Ishikawa (cell line): ENCODE measurements around the gene NRM.
A peak's percentile ranks its signal among the peaks of the same experiment; 100 is the strongest.

Experiments
- CEBPB ChIP-seq: IDR thresholded peaks from 2 replicates; pipeline ENCODE4 v1.6.1; 2012
- CREB1 ChIP-seq: IDR thresholded peaks from 2 replicates; pipeline ENCODE4 v1.6.1; 2012; ENCODE audit warnings: low read depth
- EGR1 ChIP-seq: IDR thresholded peaks from 2 replicates; pipeline ENCODE4 v1.6.1; 2012
- EP300 ChIP-seq: IDR thresholded peaks from 2 replicates; pipeline ENCODE4 v1.6.1; 2012; ENCODE audit warnings: borderline replicate concordance
- FOXM1 ChIP-seq: IDR thresholded peaks from 2 replicates; pipeline ENCODE4 v1.6.1; 2012; ENCODE audit warnings: low read depth, borderline replicate concordance
- NFIC ChIP-seq: IDR thresholded peaks from 2 replicates; pipeline ENCODE4 v1.6.1; 2012
- RAD21 ChIP-seq: IDR thresholded peaks from 2 replicates; pipeline ENCODE4 v1.6.1; 2012; ENCODE audit warnings: low read depth
- TAF1 ChIP-seq: IDR thresholded peaks from 2 replicates; pipeline ENCODE4 v1.6.1; 2012; ENCODE audit warnings: low read depth, mild to moderate bottlenecking
- TCF12 ChIP-seq: IDR thresholded peaks from 2 replicates; pipeline ENCODE4 v1.6.1; 2012; ENCODE audit warnings: low read depth
- TEAD4 ChIP-seq: IDR thresholded peaks from 2 replicates; pipeline ENCODE4 v1.6.1; 2012
- USF1 ChIP-seq: IDR thresholded peaks from 2 replicates; pipeline ENCODE4 v1.6.1; 2012
- YY1 ChIP-seq: IDR thresholded peaks from 2 replicates; pipeline ENCODE4 v1.6.1; 2012; ENCODE audit warnings: low read depth
- ZBTB7A ChIP-seq: IDR thresholded peaks from 2 replicates; pipeline ENCODE4 v1.6.1; 2012; ENCODE audit warnings: low read depth
- TF ChIP-seq, protein P1 (sequence below): IDR thresholded peaks from 2 replicates; pipeline ENCODE4 v1.6.1; 2012; ENCODE audit warnings: low read depth, mild to moderate bottlenecking
- TF ChIP-seq, protein P2 (sequence below): IDR thresholded peaks from 2 replicates; pipeline ENCODE4 v1.6.1; 2012

NRM gene

GRCh38 chr6:30657454-30657853, 33.3 kb downstream of the NRM start:
- TF ChIP-seq CREB1: no peak
- no peak for TF ChIP-seq NFIC
- no peak for TF ChIP-seq ZBTB7A
- no peak for TF ChIP-seq FOXM1
- TF ChIP-seq TCF12: no peak
- no peak for TF ChIP-seq USF1

GRCh38 chr6:30656513-30656912, 34.3 kb downstream of the NRM start:
- TF ChIP-seq TCF12 (no peak), RAD21 (no peak)
- TF ChIP-seq, protein P1, sequence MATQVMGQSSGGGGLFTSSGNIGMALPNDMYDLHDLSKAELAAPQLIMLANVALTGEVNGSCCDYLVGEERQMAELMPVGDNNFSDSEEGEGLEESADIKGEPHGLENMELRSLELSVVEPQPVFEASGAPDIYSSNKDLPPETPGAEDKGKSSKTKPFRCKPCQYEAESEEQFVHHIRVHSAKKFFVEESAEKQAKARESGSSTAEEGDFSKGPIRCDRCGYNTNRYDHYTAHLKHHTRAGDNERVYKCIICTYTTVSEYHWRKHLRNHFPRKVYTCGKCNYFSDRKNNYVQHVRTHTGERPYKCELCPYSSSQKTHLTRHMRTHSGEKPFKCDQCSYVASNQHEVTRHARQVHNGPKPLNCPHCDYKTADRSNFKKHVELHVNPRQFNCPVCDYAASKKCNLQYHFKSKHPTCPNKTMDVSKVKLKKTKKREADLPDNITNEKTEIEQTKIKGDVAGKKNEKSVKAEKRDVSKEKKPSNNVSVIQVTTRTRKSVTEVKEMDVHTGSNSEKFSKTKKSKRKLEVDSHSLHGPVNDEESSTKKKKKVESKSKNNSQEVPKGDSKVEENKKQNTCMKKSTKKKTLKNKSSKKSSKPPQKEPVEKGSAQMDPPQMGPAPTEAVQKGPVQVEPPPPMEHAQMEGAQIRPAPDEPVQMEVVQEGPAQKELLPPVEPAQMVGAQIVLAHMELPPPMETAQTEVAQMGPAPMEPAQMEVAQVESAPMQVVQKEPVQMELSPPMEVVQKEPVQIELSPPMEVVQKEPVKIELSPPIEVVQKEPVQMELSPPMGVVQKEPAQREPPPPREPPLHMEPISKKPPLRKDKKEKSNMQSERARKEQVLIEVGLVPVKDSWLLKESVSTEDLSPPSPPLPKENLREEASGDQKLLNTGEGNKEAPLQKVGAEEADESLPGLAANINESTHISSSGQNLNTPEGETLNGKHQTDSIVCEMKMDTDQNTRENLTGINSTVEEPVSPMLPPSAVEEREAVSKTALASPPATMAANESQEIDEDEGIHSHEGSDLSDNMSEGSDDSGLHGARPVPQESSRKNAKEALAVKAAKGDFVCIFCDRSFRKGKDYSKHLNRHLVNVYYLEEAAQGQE: no peak

GRCh38 chr6:30655743-30656094, 35.1 kb downstream of the NRM start:
- no peak for TF ChIP-seq EGR1
- TF ChIP-seq CREB1: no peak
- no peak for TF ChIP-seq YY1
- TF ChIP-seq TAF1: no peak
- TF ChIP-seq, protein P1: no peak
- no peak for TF ChIP-seq TCF12
- TF ChIP-seq NFIC: no peak
- no peak for TF ChIP-seq TEAD4
- no peak for TF ChIP-seq FOXM1
- TF ChIP-seq RAD21: no peak

DNA sequence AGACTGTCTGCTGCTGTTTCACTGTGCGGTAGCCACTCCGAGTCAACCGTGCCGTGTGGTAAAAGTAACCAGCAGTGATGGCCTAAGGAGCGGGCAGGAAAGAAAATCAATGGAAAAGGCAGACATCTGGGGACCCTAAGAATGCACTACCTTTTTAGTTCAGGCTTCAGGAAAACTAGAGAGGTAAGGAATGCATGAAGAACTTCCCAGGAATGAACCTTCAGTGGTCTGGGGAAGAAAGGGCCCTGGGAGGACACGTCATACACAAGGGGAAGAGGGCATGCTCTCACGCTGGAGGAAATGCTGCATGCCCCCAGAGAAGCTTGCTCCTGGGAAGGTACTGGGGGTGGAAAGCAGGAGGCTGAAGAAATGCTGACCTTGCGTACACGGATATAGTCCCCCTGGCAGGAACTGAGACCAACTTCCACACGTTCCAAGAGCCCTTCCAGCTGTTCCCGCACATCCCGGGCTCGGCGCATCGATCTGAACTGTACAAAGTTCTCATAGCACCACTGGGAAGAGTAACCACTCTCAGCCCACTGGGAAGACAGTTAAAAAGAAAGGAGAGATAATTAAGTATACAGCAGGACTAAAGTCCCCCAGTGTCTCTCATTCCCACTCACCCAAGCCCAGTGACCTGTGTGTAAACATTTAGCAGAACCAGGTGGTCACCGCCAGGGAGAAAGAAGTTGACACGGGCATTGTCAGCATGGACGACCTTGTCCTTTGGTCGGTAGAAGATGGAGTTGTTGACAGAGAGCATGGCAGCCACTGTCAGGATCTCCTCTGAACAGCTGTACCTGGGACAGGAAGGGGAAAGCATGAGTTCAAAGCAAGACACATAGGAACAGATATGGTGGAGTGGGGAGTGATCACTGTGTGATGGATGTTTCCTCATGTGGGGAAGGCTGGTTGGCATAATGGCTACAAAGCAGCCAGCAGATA, 35.7 kb downstream of the NRM start:
- no peak for TF ChIP-seq EP300
- TF ChIP-seq, protein P2, sequence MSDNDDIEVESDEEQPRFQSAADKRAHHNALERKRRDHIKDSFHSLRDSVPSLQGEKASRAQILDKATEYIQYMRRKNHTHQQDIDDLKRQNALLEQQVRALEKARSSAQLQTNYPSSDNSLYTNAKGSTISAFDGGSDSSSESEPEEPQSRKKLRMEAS: no peak
- TF ChIP-seq TAF1: no peak
- TF ChIP-seq YY1: no peak
- no peak for TF ChIP-seq FOXM1
- no peak for TF ChIP-seq NFIC

DNA sequence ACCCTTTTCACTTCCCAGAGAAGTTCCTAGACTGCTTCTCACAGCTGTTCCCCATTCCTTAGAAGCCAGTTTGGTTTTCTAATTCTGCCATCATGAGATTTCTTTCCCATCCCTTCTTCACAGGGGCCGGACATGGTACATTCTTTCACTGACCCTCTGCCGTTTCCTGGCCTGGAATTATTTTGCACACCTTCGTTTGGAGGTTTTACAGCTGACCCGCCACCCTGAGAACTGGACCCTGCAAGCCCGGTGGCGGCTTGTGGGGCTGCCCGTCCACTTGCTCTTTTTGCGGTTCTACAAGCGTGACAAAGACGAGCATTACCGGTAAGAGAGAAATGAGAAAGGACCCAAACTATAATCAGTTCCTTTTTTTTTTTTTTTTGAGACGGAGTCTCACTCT, 39.6 kb downstream of the NRM start:
- TF ChIP-seq ZBTB7A: no peak
- TF ChIP-seq CREB1: no peak
- no peak for TF ChIP-seq EGR1
- TF ChIP-seq CEBPB: no peak
- TF ChIP-seq NFIC: no peak

- TF ChIP-seq, protein P2: peak; percentile 70
- TF ChIP-seq EP300: no peak; the same call in 1 of the 2 replicates
- no peak for TF ChIP-seq CREB1
- peak; percentile 42; the same call in 1 of the 2 replicates for TF ChIP-seq TCF12
- no peak for TF ChIP-seq NFIC
- TF ChIP-seq TAF1: peak; percentile 52; the same call in 1 of the 2 replicates
- TF ChIP-seq FOXM1: no peak
- TF ChIP-seq USF1: no peak
- no peak for TF ChIP-seq TEAD4
- peak; percentile 100 for TF ChIP-seq ZBTB7A
- no peak for TF ChIP-seq CEBPB
- no peak for TF ChIP-seq EGR1
- TF ChIP-seq YY1: peak; percentile 52; the same call in 1 of the 2 replicates
- TF ChIP-seq, protein P1: no peak
- no peak for TF ChIP-seq RAD21
Measured at GRCh38 chr6:30647242-30648116, 43.3 kb downstream of the NRM start.
